Measurements from ENCODE around the gene TOM1L2.

GRCh38 chr17:17988427-17988945 lies 16.3 kb upstream of the TOM1L2 start:
- TF ChIP-seq L3MBTL2 (conservative IDR thresholded peaks at IDR 0.05) (no peak), FOXM1 (IDR thresholded peaks at IDR 0.05; ENCODE audit: borderline replicate concordance) (no peak), FOXK2 (IDR thresholded peaks at IDR 0.05) (no peak)
